DND-41 (cell line): ENCODE data around the gene GOLPH3.
"Not testable (repeated sequence)": the region's sequence is repeated elsewhere in the genome, so short reads cannot be mapped to it uniquely, and the experiment has no call there.

ENCODE experiments used
- ATAC-seq: fragments of 200-7000 bp; cut with Tn5 transposase; 3 replicates; pipeline ENCODE4 v1.9.1; 2021; ENCODE audit warnings: low read depth; ENCODE audit not compliant: insufficient read depth
- DNase-seq: peaks from one replicate; pipeline ENCODE4 v3.0.0-alpha.2; 2020
- H2AFZ ChIP-seq: 2 replicates; pipeline ENCODE4 v1.6.0; 2012; ENCODE audit warnings: low read depth, low read length
- H3K27ac ChIP-seq: 2 replicates; pipeline ENCODE4 v1.5.1; 2012; ENCODE audit warnings: low read length, inconsistent platforms
- H3K27me3 ChIP-seq: fragments of 200-600 bp; sonication (generic); 2 replicates; pipeline ENCODE4 v1.6.0; 2012; ENCODE audit warnings: low read length, mild to moderate bottlenecking, inconsistent platforms; ENCODE audit not compliant: insufficient read depth, poor library complexity
- H3K36me3 ChIP-seq: 2 replicates; pipeline ENCODE4 v1.5.1; 2012; ENCODE audit warnings: low read length, inconsistent platforms; ENCODE audit not compliant: insufficient read depth
- H3K4me1 ChIP-seq: 2 replicates; pipeline ENCODE4 v1.5.1; 2012; ENCODE audit warnings: mild to moderate bottlenecking, low read length; ENCODE audit not compliant: insufficient read depth
- H3K4me2 ChIP-seq: 2 replicates; pipeline ENCODE4 v1.6.0; 2012; ENCODE audit warnings: mild to moderate bottlenecking, moderate library complexity, low read length, inconsistent platforms; ENCODE audit not compliant: insufficient read depth
- H3K4me3 ChIP-seq, 2 experiments: fragments of 200-600 bp in 1 of 2; shearing (Covaris generic) in 1 of 2; 2 replicates each; pipeline ENCODE4 v1.5.1; 2012 to 2016; ENCODE audit warnings: inconsistent platforms in 2 of 2, low read length in 2 of 2, mild to moderate bottlenecking in 2 of 2, low read depth in 1 of 2, moderate library complexity in 1 of 2
- H3K79me2 ChIP-seq: 2 replicates; pipeline ENCODE4 v1.6.0; 2012; ENCODE audit warnings: low read length, inconsistent platforms; ENCODE audit not compliant: insufficient read depth
- H3K9ac ChIP-seq: 2 replicates; pipeline ENCODE4 v1.6.0; 2012; ENCODE audit warnings: low read depth, mild to moderate bottlenecking, inconsistent platforms, low read length, moderate library complexity
- H3K9me3 ChIP-seq: 2 replicates; pipeline ENCODE4 v1.5.1; 2012; ENCODE audit warnings: low read length, moderate library complexity, mild to moderate bottlenecking, inconsistent platforms; ENCODE audit not compliant: insufficient read depth, severe bottlenecking
- H4K20me1 ChIP-seq: 2 replicates; pipeline ENCODE4 v1.6.0; 2012; ENCODE audit warnings: low read length; ENCODE audit not compliant: insufficient read depth
- EZH2 ChIP-seq: IDR thresholded peaks from 3 replicates; pipeline ENCODE4 v1.6.1; 2012; ENCODE audit warnings: borderline replicate concordance, low read depth, mild to moderate bottlenecking, moderate library complexity, low read length, inconsistent platforms; ENCODE audit not compliant: severe bottlenecking
- TF ChIP-seq, protein P1 (sequence below): IDR thresholded peaks from 2 replicates; pipeline ENCODE4 v1.5.1; 2012; ENCODE audit warnings: borderline replicate concordance, low read length, moderate library complexity, mild to moderate bottlenecking; ENCODE audit not compliant: poor library complexity, severe bottlenecking; ENCODE audit errors: extremely low read depth

The GOLPH3 gene

DNA sequence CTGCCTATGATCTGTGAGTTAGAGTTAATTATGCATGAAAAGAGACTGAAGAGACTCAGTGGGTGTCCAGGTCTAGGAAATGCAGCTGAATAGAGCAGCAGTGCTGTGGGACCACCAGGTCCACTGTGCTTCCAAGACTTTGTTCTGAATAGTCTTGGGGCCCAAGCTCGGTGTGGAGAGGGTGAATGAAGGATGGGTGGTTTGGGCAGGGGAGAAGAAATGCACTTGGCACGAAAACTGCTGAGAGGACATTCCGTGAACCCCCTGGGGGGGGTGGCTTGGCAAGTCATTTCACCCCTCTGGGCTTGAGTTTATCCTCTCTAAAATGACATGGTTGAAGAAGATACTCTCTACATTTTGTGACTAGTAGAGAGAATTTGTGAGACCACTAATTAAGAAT is 36.0 kb upstream of the GOLPH3 start:
- ATAC-seq (no peak), DNase-seq (no peak)
- Histone ChIP-seq H3K79me2 (no peaks in the 10 kb centered on the region), H3K4me3 (no peak overlapping the region), H3K27me3 (no peaks in the 10 kb centered on the region), H4K20me1 (no peaks in the 10 kb centered on the region), H3K9ac (no peak overlapping the region), H3K4me2 (no peak overlapping the region), H3K36me3 (no peaks in the 10 kb centered on the region), H3K27ac (no peak overlapping the region), H3K9me3 (no peaks in the 10 kb centered on the region), H3K4me1 (no peaks in the 10 kb centered on the region), H2AFZ (no peak overlapping the region)
- TF ChIP-seq EZH2, result no peak
- TF ChIP-seq, protein P1, sequence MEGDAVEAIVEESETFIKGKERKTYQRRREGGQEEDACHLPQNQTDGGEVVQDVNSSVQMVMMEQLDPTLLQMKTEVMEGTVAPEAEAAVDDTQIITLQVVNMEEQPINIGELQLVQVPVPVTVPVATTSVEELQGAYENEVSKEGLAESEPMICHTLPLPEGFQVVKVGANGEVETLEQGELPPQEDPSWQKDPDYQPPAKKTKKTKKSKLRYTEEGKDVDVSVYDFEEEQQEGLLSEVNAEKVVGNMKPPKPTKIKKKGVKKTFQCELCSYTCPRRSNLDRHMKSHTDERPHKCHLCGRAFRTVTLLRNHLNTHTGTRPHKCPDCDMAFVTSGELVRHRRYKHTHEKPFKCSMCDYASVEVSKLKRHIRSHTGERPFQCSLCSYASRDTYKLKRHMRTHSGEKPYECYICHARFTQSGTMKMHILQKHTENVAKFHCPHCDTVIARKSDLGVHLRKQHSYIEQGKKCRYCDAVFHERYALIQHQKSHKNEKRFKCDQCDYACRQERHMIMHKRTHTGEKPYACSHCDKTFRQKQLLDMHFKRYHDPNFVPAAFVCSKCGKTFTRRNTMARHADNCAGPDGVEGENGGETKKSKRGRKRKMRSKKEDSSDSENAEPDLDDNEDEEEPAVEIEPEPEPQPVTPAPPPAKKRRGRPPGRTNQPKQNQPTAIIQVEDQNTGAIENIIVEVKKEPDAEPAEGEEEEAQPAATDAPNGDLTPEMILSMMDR, result no peak

DNA sequence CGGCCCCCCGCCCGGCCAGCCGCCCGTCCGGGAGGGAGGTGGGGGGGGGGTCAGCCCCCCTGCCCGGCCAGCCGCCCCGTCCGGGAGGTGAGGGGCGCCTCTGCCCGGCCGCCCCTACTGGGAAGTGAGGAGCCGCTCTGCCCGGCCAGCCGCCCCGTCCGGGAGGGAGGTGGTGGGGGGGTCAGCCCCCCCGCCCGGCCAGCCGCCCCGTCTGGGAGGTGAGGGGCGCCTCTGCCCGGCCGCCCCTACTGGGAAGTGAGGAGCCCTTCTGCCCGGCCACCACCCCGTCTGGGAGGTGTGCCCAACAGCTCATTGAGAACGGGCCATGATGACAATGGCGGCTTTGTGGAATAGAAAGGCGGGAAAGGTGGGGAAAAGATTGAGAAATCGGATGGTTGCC is 34.7 kb upstream of the GOLPH3 start:
- H3K9me3 ChIP-seq, H3K4me3 ChIP-seq, H3K9ac ChIP-seq, ATAC-seq, H3K79me2 ChIP-seq, H3K4me2 ChIP-seq, H3K27ac ChIP-seq, H3K27me3 ChIP-seq, H4K20me1 ChIP-seq, H2AFZ ChIP-seq, H3K36me3 ChIP-seq, H3K4me1 ChIP-seq, DNase-seq: not testable (repeated sequence)

DNA sequence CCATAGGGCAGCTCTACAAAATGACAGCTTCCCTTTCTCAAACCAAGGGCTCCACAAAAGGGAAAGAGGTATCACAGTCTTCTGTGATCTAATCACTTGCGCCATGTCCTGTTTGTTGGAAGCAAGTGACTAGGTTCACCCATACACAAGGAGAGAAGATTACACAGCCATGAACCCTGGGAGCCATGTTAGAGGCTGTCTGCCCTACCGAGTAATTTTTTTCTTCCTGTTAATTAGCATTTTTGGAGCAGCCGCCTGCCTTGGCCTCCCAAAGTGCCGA is 33.2 kb upstream of the GOLPH3 start:
- Histone ChIP-seq H3K27ac (no peak overlapping the region), H2AFZ (no peak overlapping the region), H3K4me2 (no peak overlapping the region), H3K27me3 (no peaks in the 10 kb centered on the region), H4K20me1 (no peaks in the 10 kb centered on the region), H3K36me3 (no peaks in the 10 kb centered on the region), H3K4me1 (no peaks in the 10 kb centered on the region), H3K79me2 (no peaks in the 10 kb centered on the region), H3K9ac (no peak overlapping the region), H3K9me3 (no peaks in the 10 kb centered on the region), H3K4me3 (no peak overlapping the region)
- no peak for TF ChIP-seq EZH2
- TF ChIP-seq, protein P1, result no peak
- ATAC-seq, result no peak
- no peak for DNase-seq

DNA sequence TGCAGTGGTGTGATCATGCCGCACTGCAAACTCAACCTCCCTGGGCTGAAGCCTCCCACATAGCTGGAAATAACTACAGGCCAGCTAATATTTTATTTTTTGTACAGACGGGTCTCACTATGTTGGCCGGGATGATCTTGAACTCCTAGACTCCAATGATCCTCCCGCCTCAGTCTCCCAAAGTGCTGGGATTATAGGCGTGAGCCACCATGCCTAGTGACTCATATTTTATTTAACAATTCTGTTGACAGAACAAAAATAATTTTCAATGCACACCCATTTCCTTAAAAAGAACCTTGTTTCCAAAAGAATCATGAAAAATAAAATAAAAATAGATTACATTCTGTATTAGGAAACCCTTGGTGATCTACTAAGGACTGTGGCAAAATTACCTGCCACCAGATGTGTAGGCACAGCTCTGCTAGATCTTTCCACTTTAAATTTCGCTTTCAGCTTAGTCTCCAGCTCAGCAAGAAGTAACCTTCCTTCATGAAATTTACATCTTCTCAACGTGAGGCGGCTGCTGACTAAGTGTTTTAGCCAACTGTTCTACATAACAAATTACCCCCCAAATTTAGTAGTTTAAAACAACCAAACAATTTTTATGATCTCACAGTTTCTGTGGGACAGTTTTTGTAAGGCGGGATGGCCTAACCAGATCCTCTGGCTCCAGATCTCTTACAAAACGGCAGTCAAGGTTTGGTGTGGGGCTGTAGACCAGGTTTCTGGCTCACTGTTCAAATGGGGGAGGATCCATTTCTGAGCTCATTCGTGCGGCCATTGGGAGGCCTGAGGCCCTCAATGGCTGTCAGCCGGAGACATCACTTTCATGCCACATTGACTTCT is 32.6 kb upstream of the GOLPH3 start:
- DNase-seq, result no peak
- no peaks in the 10 kb centered on the region for H3K36me3 ChIP-seq
- H3K9ac ChIP-seq, result no peak overlapping the region
- H3K4me3 ChIP-seq, result no peak overlapping the region
- no peak for ATAC-seq
- no peaks in the 10 kb centered on the region for H3K9me3 ChIP-seq
- H2AFZ ChIP-seq, result no peak overlapping the region
- no peak overlapping the region for H3K27ac ChIP-seq
- H3K4me2 ChIP-seq, result no peak overlapping the region
- H3K79me2 ChIP-seq, result no peaks in the 10 kb centered on the region
- H3K4me1 ChIP-seq, result no peaks in the 10 kb centered on the region
- TF ChIP-seq, protein P1, result no peak
- no peak for TF ChIP-seq EZH2
- no peaks in the 10 kb centered on the region for H3K27me3 ChIP-seq
- H4K20me1 ChIP-seq, result no peaks in the 10 kb centered on the region
